Measurements from ENCODE around the gene ERC2.

DNA sequence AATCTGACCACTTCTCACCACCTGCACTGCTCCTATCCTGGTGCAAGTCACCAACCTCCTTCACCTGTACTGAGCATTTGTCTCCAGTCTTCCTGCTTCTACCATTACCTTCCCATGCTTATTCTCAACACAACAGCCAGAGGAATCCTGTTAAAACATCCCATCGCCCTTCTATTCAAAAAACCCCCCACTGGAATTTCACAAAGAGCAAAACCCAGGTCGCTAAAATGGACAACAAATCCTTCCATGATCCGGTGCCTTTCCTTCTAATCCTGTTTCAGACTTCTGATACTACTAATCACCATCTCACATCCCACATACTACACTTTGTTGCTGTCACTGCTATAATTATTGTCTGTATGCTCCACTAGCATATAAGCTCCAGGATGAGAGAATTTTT lies 85.2 kb downstream of the ERC2 start:
- TF ChIP-seq, protein P1, sequence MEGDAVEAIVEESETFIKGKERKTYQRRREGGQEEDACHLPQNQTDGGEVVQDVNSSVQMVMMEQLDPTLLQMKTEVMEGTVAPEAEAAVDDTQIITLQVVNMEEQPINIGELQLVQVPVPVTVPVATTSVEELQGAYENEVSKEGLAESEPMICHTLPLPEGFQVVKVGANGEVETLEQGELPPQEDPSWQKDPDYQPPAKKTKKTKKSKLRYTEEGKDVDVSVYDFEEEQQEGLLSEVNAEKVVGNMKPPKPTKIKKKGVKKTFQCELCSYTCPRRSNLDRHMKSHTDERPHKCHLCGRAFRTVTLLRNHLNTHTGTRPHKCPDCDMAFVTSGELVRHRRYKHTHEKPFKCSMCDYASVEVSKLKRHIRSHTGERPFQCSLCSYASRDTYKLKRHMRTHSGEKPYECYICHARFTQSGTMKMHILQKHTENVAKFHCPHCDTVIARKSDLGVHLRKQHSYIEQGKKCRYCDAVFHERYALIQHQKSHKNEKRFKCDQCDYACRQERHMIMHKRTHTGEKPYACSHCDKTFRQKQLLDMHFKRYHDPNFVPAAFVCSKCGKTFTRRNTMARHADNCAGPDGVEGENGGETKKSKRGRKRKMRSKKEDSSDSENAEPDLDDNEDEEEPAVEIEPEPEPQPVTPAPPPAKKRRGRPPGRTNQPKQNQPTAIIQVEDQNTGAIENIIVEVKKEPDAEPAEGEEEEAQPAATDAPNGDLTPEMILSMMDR (IDR thresholded peaks at IDR 0.05; ENCODE audit: insufficient read depth, low read depth, low read length): no peak
- TF ChIP-seq EZH2 (IDR thresholded peaks at IDR 0.05; ENCODE audit: insufficient read depth, low read length): no peak

All from astrocyte (in vitro differentiated cells and primary cell).